ENCODE data around the gene SLCO3A1. TPM values are rescaled to one million over a fixed set of nuclear protein-coding genes. Genes with fewer than 3 reads are reported as not detected.

SLCO3A1 gene
- total RNA-seq, 1 donor from 2014 or later, result 6.3 TPM

DNA sequence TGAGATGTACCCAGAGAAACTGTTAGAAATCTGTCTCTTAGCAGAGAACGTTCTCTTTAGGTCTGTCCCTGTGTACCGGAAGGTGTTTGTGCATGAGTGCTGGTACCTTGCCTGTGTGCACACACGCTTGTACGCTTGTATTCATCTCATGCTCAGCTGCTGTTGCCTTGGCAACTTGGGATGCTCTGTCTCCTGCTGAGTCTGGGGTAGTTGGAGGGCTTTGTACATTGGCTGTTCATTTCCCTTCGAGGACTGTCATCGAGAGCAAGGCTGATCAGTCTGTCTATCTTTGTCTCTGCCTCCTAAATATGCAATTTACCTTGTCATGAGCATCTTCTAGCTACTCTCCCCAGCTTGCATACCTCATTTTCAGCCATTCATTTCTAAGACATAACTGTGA is 147.2 kb downstream of the SLCO3A1 start:
- H3K27me3 Mint-ChIP-seq (ENCODE audit: low read depth), result no peaks in the 10 kb centered on the region
- H3K27ac Mint-ChIP-seq (ENCODE audit: unreplicated experiment), result no peak overlapping the region
- peak; percentile 14 for DNase-seq (ENCODE audit: low read depth, low spot score)
- no peaks in the 10 kb centered on the region for H3K36me3 Mint-ChIP-seq (ENCODE audit: low read depth)
- H3K4me3 Mint-ChIP-seq, result no peak overlapping the region
- H3K9me3 Mint-ChIP-seq, result no peaks in the 10 kb centered on the region
- peaks cover 9% of the 10 kb centered on the region for H3K4me1 Mint-ChIP-seq
- TF ChIP-seq, protein P1, sequence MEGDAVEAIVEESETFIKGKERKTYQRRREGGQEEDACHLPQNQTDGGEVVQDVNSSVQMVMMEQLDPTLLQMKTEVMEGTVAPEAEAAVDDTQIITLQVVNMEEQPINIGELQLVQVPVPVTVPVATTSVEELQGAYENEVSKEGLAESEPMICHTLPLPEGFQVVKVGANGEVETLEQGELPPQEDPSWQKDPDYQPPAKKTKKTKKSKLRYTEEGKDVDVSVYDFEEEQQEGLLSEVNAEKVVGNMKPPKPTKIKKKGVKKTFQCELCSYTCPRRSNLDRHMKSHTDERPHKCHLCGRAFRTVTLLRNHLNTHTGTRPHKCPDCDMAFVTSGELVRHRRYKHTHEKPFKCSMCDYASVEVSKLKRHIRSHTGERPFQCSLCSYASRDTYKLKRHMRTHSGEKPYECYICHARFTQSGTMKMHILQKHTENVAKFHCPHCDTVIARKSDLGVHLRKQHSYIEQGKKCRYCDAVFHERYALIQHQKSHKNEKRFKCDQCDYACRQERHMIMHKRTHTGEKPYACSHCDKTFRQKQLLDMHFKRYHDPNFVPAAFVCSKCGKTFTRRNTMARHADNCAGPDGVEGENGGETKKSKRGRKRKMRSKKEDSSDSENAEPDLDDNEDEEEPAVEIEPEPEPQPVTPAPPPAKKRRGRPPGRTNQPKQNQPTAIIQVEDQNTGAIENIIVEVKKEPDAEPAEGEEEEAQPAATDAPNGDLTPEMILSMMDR (conservative IDR thresholded peaks at IDR 0.05), result no peak

DNA sequence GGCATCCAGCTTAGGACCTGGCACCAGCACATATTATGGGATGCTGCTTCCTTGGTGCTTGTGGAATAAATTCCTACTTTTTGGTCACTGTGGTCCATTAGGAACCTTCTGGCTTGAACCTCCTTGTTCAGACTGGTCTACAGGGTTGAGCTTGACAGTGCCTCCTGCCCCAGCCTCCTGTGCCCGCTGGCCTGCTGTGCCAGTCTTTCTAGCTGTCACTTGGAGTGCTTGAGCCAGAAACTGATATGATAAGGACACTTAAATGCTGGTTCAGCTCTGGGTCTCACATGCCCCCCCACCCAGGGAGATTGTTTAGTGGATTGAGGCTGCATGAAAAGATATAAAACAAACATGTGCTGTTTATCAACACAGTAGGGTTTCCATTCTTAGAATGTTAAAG is 147.8 kb downstream of the SLCO3A1 start:
- Mint-ChIP-seq H3K4me1 (peaks cover 9% of the 10 kb centered on the region), H3K27me3 (ENCODE audit: low read depth) (no peaks in the 10 kb centered on the region), H3K4me3 (no peak overlapping the region), H3K9me3 (no peaks in the 10 kb centered on the region), H3K27ac (ENCODE audit: unreplicated experiment) (no peak overlapping the region), H3K36me3 (ENCODE audit: low read depth) (no peaks in the 10 kb centered on the region)
- DNase-seq (ENCODE audit: low read depth, low spot score), result no peak
- TF ChIP-seq, protein P1 (conservative IDR thresholded peaks at IDR 0.05), result no peak

DNA sequence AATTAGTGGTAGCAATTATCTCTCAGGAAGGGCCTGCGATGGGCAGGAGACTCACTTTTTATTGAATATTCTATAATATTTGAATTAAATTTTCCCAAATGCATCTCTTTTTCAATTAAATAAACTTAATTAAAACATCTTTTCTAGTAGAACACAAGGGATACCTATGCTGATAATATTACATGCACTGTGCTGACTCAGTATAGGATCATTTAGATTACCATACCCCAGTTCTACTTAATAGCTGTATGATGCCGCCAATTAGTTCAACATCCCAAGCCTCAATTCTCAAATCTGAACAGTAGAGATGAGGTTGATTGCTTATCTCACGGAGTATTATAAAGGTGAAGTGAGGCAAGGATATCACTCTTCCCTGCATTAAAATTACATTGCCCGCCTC is 149.2 kb downstream of the SLCO3A1 start:
- no peak for DNase-seq (ENCODE audit: low read depth, low spot score)
- Mint-ChIP-seq H3K27ac (ENCODE audit: unreplicated experiment) (no peak overlapping the region), H3K4me1 (peaks cover 12% of the 10 kb centered on the region), H3K4me3 (no peak overlapping the region), H3K27me3 (ENCODE audit: low read depth) (peaks cover 3% of the 10 kb centered on the region), H3K9me3 (peaks cover 3% of the 10 kb centered on the region), H3K36me3 (ENCODE audit: low read depth) (no peaks in the 10 kb centered on the region)
- TF ChIP-seq, protein P1 (conservative IDR thresholded peaks at IDR 0.05), result no peak

DNA sequence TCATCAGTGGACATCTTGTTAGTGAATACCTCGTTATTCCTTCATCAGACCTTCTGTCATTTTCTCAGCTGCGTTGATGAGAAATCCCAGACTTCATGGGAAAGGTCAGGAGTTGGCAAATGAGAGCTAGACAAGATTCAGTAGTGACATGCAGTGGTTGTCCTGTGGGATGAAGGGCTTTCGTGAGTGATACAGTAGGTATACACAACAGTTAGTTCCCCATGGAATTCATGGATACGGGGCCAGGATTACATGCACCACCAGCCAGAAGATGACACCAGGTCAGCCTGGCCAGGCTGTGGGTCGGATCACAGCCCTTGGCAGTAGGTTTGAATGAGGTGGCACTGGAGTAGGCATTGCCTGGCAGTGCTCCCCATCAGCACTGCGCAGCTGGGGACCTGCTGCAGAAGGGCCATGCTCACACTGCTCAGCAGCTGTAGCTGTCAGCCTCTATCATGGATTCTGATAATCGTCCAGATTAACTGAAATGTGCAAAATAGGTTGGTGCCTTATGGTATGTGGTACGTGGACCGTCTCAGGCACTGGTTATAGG is 150.1 kb downstream of the SLCO3A1 start:
- Mint-ChIP-seq H3K4me3 (no peak overlapping the region), H3K36me3 (ENCODE audit: low read depth) (no peaks in the 10 kb centered on the region), H3K4me1 (peaks cover 12% of the 10 kb centered on the region), H3K27me3 (ENCODE audit: low read depth) (peaks cover 3% of the 10 kb centered on the region), H3K27ac (ENCODE audit: unreplicated experiment) (no peak overlapping the region), H3K9me3 (peaks cover 3% of the 10 kb centered on the region)
- TF ChIP-seq, protein P1 (conservative IDR thresholded peaks at IDR 0.05), result no peak
- DNase-seq (ENCODE audit: low read depth, low spot score), result no peak

DNA sequence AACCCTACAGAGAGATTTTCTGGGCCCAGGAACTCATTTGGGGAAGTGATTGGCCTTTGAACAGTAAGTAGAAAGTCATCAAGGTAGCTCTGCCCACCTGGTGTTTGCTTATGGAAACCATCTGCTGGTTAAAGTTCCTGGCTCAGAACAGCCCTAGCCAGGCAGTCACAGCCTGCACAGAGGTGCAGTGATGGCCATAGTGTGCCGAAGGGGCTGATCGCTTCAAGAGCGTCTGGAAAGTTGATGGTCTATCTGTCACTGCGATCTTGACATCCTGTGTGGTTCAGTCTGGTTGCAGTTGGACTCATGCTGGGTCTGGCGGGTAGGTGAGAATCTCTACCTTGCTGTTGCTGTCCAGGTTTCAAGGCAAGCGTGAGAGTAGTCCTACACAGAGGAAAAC is 151.6 kb downstream of the SLCO3A1 start:
- DNase-seq (ENCODE audit: low read depth, low spot score), result no peak
- H3K27ac Mint-ChIP-seq (ENCODE audit: unreplicated experiment), result no peak overlapping the region
- H3K4me3 Mint-ChIP-seq, result no peak overlapping the region
- H3K27me3 Mint-ChIP-seq (ENCODE audit: low read depth), result peaks cover 3% of the 10 kb centered on the region
- no peaks in the 10 kb centered on the region for H3K36me3 Mint-ChIP-seq (ENCODE audit: low read depth)
- H3K4me1 Mint-ChIP-seq, result peaks cover 11% of the 10 kb centered on the region
- TF ChIP-seq, protein P1 (conservative IDR thresholded peaks at IDR 0.05), result no peak
- peaks cover 3% of the 10 kb centered on the region for H3K9me3 Mint-ChIP-seq
